IMR-90 (cell line): ENCODE data around the gene MGAT5B.

ENCODE experiments used
- CEBPB ChIP-seq: IDR thresholded peaks from 2 replicates; pipeline ENCODE4 v1.6.1; 2012; ENCODE audit warnings: low read depth, low read length, improper control_type of control experiment
- MXI1 ChIP-seq: IDR thresholded peaks from 2 replicates; pipeline ENCODE4 v1.6.1; 2012; ENCODE audit warnings: low read depth, mild to moderate bottlenecking, low read length, moderate library complexity, borderline replicate concordance
- RCOR1 ChIP-seq: IDR thresholded peaks from 2 replicates; pipeline ENCODE4 v1.6.1; 2012; ENCODE audit warnings: mild to moderate bottlenecking, low read length, improper control_type of control experiment; ENCODE audit not compliant: insufficient replicate concordance
- TF ChIP-seq, protein P1 (sequence below): conservative IDR thresholded peaks from 2 replicates; pipeline ENCODE4 v1.5.1; 2012; ENCODE audit warnings: mild to moderate bottlenecking, low read depth, low read length, improper control_type of control experiment
- TF ChIP-seq, protein P2 (sequence below): fragments of 150-350 bp; IDR thresholded peaks from 2 replicates; pipeline ENCODE4 v1.6.1; 2017; ENCODE audit warnings: mild to moderate bottlenecking, antibody characterized with exemption, low read length, low read depth

- TF ChIP-seq, protein P1, sequence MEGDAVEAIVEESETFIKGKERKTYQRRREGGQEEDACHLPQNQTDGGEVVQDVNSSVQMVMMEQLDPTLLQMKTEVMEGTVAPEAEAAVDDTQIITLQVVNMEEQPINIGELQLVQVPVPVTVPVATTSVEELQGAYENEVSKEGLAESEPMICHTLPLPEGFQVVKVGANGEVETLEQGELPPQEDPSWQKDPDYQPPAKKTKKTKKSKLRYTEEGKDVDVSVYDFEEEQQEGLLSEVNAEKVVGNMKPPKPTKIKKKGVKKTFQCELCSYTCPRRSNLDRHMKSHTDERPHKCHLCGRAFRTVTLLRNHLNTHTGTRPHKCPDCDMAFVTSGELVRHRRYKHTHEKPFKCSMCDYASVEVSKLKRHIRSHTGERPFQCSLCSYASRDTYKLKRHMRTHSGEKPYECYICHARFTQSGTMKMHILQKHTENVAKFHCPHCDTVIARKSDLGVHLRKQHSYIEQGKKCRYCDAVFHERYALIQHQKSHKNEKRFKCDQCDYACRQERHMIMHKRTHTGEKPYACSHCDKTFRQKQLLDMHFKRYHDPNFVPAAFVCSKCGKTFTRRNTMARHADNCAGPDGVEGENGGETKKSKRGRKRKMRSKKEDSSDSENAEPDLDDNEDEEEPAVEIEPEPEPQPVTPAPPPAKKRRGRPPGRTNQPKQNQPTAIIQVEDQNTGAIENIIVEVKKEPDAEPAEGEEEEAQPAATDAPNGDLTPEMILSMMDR, result no peak
- TF ChIP-seq, protein P2, sequence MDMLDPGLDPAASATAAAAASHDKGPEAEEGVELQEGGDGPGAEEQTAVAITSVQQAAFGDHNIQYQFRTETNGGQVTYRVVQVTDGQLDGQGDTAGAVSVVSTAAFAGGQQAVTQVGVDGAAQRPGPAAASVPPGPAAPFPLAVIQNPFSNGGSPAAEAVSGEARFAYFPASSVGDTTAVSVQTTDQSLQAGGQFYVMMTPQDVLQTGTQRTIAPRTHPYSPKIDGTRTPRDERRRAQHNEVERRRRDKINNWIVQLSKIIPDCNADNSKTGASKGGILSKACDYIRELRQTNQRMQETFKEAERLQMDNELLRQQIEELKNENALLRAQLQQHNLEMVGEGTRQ, result no peak
- TF ChIP-seq MXI1 (no peak), RCOR1 (no peak), CEBPB (no peak)
Measured at GRCh38 chr17:76866203-76866602, 2.0 kb upstream of the MGAT5B start.
